ENCODE results near the gene MAD1L1.

MAD1L1 gene

DNA sequence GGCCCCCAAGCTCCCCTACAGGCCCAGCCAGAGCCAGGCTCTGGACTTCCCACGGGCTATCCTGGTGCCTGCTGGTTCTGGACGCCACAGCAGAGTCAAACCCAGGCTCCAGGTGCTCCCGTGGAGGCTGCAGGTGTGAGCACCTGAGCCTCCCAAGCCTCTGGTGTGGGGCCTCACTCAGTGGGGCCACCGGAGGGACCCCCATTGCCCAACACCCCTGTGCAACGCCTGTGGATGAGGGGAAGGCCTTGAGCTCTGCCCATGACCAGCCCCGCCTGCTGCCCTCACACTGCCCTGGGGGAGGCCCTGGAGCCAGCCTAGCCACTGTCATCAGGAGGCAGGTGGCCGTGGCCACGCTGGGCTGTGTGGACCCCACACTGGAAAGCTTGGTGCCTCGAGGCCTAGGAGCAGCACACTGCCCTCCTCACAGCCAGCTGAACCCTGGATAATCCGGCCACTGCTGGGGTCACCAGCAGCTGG, 229.3 kb downstream of the MAD1L1 start:
- no peak for ATAC-seq
- TF ChIP-seq, protein P1, sequence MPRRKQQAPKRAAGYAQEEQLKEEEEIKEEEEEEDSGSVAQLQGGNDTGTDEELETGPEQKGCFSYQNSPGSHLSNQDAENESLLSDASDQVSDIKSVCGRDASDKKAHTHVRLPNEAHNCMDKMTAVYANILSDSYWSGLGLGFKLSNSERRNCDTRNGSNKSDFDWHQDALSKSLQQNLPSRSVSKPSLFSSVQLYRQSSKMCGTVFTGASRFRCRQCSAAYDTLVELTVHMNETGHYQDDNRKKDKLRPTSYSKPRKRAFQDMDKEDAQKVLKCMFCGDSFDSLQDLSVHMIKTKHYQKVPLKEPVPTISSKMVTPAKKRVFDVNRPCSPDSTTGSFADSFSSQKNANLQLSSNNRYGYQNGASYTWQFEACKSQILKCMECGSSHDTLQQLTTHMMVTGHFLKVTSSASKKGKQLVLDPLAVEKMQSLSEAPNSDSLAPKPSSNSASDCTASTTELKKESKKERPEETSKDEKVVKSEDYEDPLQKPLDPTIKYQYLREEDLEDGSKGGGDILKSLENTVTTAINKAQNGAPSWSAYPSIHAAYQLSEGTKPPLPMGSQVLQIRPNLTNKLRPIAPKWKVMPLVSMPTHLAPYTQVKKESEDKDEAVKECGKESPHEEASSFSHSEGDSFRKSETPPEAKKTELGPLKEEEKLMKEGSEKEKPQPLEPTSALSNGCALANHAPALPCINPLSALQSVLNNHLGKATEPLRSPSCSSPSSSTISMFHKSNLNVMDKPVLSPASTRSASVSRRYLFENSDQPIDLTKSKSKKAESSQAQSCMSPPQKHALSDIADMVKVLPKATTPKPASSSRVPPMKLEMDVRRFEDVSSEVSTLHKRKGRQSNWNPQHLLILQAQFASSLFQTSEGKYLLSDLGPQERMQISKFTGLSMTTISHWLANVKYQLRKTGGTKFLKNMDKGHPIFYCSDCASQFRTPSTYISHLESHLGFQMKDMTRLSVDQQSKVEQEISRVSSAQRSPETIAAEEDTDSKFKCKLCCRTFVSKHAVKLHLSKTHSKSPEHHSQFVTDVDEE (CRISPR knock-in tag; IDR thresholded peaks at IDR 0.05): no peak
- TF ChIP-seq, protein P2, sequence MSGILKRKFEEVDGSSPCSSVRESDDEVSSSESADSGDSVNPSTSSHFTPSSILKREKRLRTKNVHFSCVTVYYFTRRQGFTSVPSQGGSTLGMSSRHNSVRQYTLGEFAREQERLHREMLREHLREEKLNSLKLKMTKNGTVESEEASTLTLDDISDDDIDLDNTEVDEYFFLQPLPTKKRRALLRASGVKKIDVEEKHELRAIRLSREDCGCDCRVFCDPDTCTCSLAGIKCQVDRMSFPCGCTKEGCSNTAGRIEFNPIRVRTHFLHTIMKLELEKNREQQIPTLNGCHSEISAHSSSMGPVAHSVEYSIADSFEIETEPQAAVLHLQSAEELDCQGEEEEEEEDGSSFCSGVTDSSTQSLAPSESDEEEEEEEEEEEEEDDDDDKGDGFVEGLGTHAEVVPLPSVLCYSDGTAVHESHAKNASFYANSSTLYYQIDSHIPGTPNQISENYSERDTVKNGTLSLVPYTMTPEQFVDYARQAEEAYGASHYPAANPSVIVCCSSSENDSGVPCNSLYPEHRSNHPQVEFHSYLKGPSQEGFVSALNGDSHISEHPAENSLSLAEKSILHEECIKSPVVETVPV (CRISPR knock-in tag; IDR thresholded peaks at IDR 0.05): no peak
- TF ChIP-seq POU6F1 (CRISPR knock-in tag; IDR thresholded peaks at IDR 0.05; ENCODE audit: borderline replicate concordance, low read depth): no peak
- TF ChIP-seq TOX (CRISPR knock-in tag; IDR thresholded peaks at IDR 0.05; ENCODE audit: borderline replicate concordance): no peak
- no peak for TF ChIP-seq ISL1 (CRISPR knock-in tag; IDR thresholded peaks at IDR 0.05)
- TF ChIP-seq ZFP3 (CRISPR knock-in tag; IDR thresholded peaks at IDR 0.05): no peak
- no peak for TF ChIP-seq ZNF565 (CRISPR knock-in tag; conservative IDR thresholded peaks at IDR 0.05; ENCODE audit: low read depth)
- TF ChIP-seq ZNF70 (CRISPR knock-in tag; IDR thresholded peaks at IDR 0.05): no peak
- TF ChIP-seq OSR1 (CRISPR knock-in tag; IDR thresholded peaks at IDR 0.05): no peak
- no peak for TF ChIP-seq CREB5 (CRISPR knock-in tag; IDR thresholded peaks at IDR 0.05; ENCODE audit: low read depth)
- no peak for TF ChIP-seq TCF4 (CRISPR knock-in tag; IDR thresholded peaks at IDR 0.05; ENCODE audit: borderline replicate concordance)
- TF ChIP-seq ESRRG (CRISPR knock-in tag; IDR thresholded peaks at IDR 0.05): no peak
- no peak for TF ChIP-seq ARNTL (CRISPR knock-in tag; IDR thresholded peaks at IDR 0.05; ENCODE audit: borderline replicate concordance, low read depth)
- TF ChIP-seq PATZ1 (CRISPR knock-in tag; IDR thresholded peaks at IDR 0.05; ENCODE audit: borderline replicate concordance): no peak
- TF ChIP-seq ZC3H10 (CRISPR knock-in tag; IDR thresholded peaks at IDR 0.05): no peak

- ATAC-seq: no peak
- TF ChIP-seq CSDC2 (CRISPR knock-in tag; IDR thresholded peaks at IDR 0.05) (no peak), POU6F1 (CRISPR knock-in tag; IDR thresholded peaks at IDR 0.05; ENCODE audit: borderline replicate concordance, low read depth) (no peak), ESRRG (CRISPR knock-in tag; IDR thresholded peaks at IDR 0.05) (no peak), ZFP30 (CRISPR knock-in tag; IDR thresholded peaks at IDR 0.05) (no peak), BACH2 (CRISPR knock-in tag; IDR thresholded peaks at IDR 0.05; ENCODE audit: borderline replicate concordance) (no peak)
- TF ChIP-seq, protein P2 (CRISPR knock-in tag; IDR thresholded peaks at IDR 0.05): no peak
Measured at GRCh38 chr7:2002561-2003450, 229.9 kb downstream of the MAD1L1 start.

Data from SK-N-SH treated with all-trans-retinoic acid at 6 μM for 48 hours (cell line).